GDM1 (cell line): ENCODE data around the gene IL16.

Experiments used
- DNase-seq: peaks from one replicate; lab custom pipeline; 2025; lab: John Stamatoyannopoulos, UW

The IL16 gene

GRCh38 chr15:81295486-81296121 lies 98.9 kb downstream of the IL16 start:
- no peak for DNase-seq

GRCh38 chr15:81296186-81296585 lies 99.5 kb downstream of the IL16 start:
- no peak for DNase-seq

- DNase-seq = peak; percentile 85
These were observed 100.0 kb downstream of the IL16 start for GRCh38 chr15:81296673-81297072.

- no peak for DNase-seq
These were observed 100.5 kb downstream of the IL16 start for GRCh38 chr15:81297147-81297572.

GRCh38 chr15:81297603-81298575 lies 101.2 kb downstream of the IL16 start:
- no peak for DNase-seq

- DNase-seq = no peak
These were observed 101.9 kb downstream of the IL16 start for GRCh38 chr15:81298611-81299010.

- no peak for DNase-seq
These were observed 102.5 kb downstream of the IL16 start for GRCh38 chr15:81299156-81299555.

- no peak for DNase-seq
These were observed 103.1 kb downstream of the IL16 start for GRCh38 chr15:81299630-81300273.

GRCh38 chr15:81301385-81301784 lies 104.7 kb downstream of the IL16 start:
- DNase-seq = no peak

GRCh38 chr15:81301815-81302399 lies 105.2 kb downstream of the IL16 start:
- DNase-seq = no peak

GRCh38 chr15:81302701-81303109 lies 106.0 kb downstream of the IL16 start:
- DNase-seq = no peak

GRCh38 chr15:81303244-81304225 lies 106.9 kb downstream of the IL16 start:
- DNase-seq = no peak

- no peak for DNase-seq
These were observed 107.5 kb downstream of the IL16 start for GRCh38 chr15:81304226-81304625.

GRCh38 chr15:81308260-81308659 lies 111.6 kb downstream of the IL16 start:
- no peak for DNase-seq

- no peak for DNase-seq
These were observed 113.2 kb downstream of the IL16 start for GRCh38 chr15:81309647-81310450.

GRCh38 chr15:81310480-81310879 lies 113.8 kb downstream of the IL16 start:
- no peak for DNase-seq

GRCh38 chr15:81311752-81312464 lies 115.2 kb downstream of the IL16 start:
- peak; percentile 76 for DNase-seq

GRCh38 chr15:81312790-81313543 lies 116.3 kb downstream of the IL16 start:
- DNase-seq = no peak

GRCh38 chr15:81313686-81314085 lies 117.0 kb downstream of the IL16 start:
- no peak for DNase-seq
